GM19043 (cell line): ENCODE data around the gene DPP3.

Experiments
- ATAC-seq: cut with Tn5 transposase; IDR thresholded peaks from one replicate; pipeline ENCODE4 v1.9.1; 2021; ENCODE audit warnings: low read depth; ENCODE audit not compliant: unreplicated experiment

Gene DPP3

GRCh38 chr11:66550887-66551286, 70.7 kb downstream of the DPP3 start:
- no peak for ATAC-seq

DNA sequence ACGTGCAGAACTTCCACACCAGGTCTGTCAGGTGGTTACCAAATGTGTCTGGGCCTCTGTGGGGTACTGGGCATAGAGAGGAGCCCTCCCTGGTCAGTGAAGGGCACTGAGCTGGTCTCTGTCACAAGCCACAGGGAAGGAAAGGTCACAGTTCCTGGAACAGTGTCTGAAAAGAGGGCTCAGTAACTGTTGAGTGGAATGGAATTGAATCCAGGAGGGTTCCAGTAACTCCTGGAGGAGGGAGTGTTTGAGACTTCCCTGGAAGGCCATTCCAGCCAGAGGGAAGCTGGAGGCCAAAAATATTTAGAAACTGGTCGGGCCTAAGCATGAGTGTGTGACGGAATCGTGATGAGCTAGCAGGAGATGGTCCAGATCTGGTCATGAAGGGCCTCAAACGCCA, 74.4 kb downstream of the DPP3 start:
- ATAC-seq = no peak

- ATAC-seq = no peak
Measured at GRCh38 chr11:66555416-66555815, 75.2 kb downstream of the DPP3 start.

GRCh38 chr11:66556086-66556485, 75.9 kb downstream of the DPP3 start:
- no peak for ATAC-seq

- no peak for ATAC-seq
Measured at GRCh38 chr11:66557733-66558326, 77.6 kb downstream of the DPP3 start.
